ENCODE data around the gene EXOC5.

DNA sequence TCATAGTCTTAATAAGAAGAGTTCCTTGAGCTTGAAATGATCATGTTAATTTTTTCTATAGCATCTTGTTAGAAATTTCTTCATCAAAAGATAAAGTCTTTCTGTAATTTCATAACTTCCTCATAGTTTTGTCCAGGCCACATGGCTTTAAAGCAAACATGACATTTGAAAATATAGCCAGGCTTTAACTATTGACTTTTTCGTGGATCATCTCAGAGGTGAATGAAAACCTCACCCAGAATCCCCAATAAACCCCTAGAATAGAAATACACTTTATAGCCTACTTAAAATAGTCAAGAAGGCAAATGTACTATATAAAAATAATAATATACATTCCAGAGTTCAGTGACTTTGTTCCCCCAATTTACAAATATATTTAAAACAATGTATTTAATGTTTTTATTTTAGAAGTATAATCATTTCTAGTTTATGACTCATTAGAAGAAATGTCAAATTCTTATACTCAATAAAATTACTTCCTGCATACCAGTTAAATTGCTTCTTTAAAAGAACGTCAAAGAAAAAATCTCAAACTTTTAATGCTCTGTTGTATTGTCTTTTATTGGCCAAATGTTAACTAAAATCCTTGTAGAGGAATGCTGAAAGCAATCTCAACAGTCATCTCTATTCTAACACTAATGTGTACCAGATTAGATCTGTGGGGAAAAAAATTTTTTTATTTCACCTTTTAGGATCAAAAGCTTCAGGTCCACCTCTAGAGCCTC lies 21.6 kb downstream of the EXOC5 start:
- no peak for TF ChIP-seq POLR2AphosphoS5 (IDR thresholded peaks at IDR 0.05)
- TF ChIP-seq CTCF (IDR thresholded peaks at IDR 0.05 in 8 of 11, conservative IDR thresholded peaks at IDR 0.05 in 3 of 11), result no peak
- no peak for TF ChIP-seq POLR2A (IDR thresholded peaks at IDR 0.05)
